HG02981 (cell line): ENCODE data around the gene SEMA4D.
"Not testable (repeated sequence)": the region's sequence is repeated elsewhere in the genome, so short reads cannot be mapped to it uniquely, and the experiment has no call there.

Source experiments
- ATAC-seq: cut with Tn5 transposase; IDR thresholded peaks from one replicate; pipeline ENCODE4 v1.9.1; 2021; ENCODE audit warnings: mild to moderate bottlenecking, moderate library complexity; ENCODE audit not compliant: unreplicated experiment

The SEMA4D gene

GRCh38 chr9:89482901-89483361 lies 15.0 kb downstream of the SEMA4D start:
- ATAC-seq: no peak

- ATAC-seq: no peak
Observed at GRCh38 chr9:89482056-89482851, 15.7 kb downstream of the SEMA4D start.

DNA sequence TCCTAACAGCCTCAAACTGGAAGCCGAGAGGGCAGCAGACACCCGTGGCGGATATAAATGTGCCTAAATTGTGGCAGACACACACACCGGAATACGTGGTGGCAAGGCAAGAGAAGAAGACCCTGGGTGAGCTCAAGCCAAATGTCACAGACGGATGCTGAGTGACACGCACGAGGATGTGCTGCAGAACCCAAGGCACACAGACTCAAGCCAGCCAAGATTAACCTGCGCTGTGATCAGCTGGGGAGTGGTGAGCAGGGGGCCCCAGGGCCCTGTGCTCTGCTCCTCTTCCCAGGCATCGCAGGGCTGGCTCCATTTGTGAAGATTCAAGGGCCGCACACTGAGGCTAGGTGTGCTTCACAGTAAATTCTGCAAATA lies 16.4 kb downstream of the SEMA4D start:
- ATAC-seq: no peak

GRCh38 chr9:89480825-89481537 lies 16.9 kb downstream of the SEMA4D start:
- no peak for ATAC-seq

DNA sequence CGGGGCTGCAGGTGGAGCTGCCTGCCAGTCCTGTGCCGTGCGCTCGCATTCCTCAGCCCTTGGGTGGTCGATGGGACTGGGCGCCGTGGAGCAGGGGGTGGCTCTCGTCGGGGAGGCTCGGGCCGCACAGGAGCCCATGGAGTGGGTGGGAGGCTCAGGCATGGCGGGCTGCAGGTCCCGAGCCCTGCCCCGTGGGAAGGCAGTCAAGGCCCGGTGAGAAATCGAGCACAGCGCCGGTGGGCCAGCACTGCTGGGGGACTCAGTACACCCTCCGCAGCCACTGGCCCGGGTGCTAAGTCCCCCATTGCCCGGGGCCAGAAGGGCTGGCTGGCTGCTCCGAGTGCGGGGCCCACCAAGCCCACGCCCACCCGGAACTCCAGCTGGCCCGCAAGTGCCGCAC lies 17.5 kb downstream of the SEMA4D start:
- not testable (repeated sequence) for ATAC-seq

- ATAC-seq: not testable (repeated sequence)
Observed at GRCh38 chr9:89479669-89480011, 18.3 kb downstream of the SEMA4D start.

GRCh38 chr9:89478821-89479668 lies 18.9 kb downstream of the SEMA4D start:
- no peak for ATAC-seq

DNA sequence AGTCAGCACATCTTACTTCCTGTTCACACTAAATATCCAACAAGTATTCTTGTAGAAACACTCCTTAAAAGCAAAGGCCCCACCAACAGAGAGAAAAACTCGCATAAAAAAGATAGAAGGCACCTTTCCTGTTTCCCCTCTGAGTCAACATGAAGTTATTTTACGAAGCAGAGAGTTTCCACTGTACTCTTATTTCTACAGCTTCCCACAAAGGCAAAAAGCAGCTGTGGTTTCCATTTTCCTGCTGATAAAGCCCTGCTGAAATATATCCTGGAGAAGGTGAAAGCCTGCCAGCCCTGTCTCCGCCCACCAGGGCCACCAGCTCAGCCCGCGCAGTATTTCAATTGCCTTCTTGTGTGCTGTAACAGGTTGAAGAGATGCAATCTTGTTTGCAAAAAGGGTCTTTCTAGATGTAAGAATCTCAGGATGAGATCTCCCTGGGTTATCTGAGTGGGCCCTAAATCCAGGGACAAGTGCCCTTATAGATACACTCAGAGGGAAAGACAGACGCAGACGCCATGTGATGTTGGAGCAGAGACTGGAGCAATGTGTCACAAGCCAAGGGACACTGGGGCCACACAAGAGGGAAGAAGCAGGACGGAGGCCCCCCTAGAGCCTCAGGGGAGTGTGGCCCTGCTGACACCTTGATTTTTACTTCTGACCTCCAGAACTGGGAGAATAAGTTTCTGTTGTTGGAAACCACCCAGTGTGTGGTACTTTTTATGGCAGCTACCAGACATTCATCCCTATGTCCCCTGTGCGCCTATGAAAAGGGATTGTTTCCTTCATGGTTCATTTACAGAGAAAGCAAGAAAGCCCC lies 19.9 kb downstream of the SEMA4D start:
- ATAC-seq: no peak

DNA sequence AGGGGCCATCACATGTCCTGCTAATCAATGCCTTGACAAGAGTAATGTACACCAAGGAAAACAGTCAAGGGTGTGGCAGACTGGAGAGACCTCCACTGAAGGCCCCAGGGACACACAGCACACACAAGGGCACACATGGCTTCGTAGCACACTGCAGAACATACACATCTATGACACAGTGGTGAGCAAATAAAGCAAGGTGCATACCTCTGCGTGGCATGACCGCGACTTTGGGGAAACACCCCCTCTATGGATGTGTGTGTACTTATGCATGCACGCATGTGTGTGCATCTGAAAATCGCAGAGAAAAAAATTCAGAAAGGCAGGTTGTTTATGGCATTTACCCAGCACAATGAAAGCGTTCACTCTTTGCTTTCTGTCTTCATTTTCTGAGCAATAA lies 20.5 kb downstream of the SEMA4D start:
- no peak for ATAC-seq

GRCh38 chr9:89476546-89476945 lies 21.4 kb downstream of the SEMA4D start:
- ATAC-seq: no peak

DNA sequence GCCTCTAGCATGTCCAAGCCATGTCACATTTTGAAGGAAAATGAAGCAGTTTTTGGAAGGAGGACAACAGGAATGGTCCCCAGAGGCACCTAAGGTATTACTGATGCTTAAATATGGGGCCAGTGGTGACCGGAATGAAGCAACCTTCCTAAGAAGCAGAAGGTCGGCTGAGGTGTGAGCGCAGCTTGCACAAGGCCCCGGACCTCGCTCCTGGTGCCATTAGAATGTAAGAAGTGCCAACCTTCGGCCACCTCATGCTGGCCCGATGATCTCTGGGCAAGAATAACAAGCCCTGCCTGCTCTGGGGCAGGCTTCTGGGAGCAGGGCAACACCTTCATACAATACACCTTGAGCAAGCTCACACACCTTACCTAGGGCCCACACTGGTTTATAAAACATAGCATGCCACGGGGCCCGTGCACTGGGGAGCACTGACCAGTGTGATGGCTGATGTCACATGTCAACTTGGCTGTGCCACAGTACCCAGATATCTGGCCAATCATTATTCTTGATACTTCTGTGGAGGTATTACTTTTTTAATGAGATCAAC lies 21.9 kb downstream of the SEMA4D start:
- no peak for ATAC-seq

DNA sequence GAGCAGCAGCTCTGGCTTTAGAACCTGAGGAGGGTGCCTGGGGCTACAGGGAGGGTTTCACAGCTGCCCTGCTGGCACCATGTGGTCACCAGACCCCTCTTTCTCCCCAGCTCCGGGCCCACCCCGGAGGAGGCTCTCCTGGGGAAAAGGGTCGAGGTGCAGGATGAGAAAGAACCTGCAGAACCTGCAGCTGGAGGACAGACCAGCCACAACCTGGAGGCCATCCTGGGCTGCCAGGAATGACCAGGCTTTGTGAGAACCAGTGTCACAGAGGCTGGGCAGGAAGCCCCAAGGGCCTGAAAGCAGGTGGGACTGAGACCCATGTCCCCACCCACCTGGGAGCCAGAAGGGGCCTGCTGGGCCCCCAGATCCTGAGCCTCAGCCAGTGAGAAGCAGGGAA lies 23.0 kb downstream of the SEMA4D start:
- ATAC-seq: no peak

GRCh38 chr9:89473762-89474469 lies 24.0 kb downstream of the SEMA4D start:
- ATAC-seq: no peak

DNA sequence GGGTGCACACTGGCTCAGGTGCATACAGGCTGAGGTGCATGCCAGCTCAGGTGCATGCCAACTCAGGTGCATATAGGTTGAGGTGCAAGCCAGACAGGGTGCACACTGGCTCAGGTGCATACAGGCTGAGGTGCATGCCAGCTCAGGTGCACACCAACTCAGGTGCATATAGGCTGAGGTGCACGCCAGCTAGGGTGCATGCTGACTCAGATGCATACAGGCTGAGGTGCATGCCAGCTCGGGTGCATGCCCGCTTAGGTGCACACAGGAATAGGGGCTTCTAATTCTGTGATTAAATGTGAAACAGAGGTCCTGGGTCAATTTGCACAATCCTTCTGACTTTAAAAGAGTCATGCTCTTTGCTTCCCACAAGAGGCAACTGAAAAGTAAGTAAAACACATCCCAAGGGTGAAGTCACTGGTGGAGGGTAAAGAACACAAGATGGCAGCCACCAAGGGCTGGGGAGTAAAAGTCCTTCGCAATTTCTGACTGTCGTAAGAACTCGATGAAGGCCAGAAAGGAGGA lies 26.1 kb downstream of the SEMA4D start:
- not testable (repeated sequence) for ATAC-seq

GRCh38 chr9:89471390-89471789 lies 26.5 kb downstream of the SEMA4D start:
- ATAC-seq: no peak

GRCh38 chr9:89470224-89470839 lies 27.6 kb downstream of the SEMA4D start:
- no peak for ATAC-seq

DNA sequence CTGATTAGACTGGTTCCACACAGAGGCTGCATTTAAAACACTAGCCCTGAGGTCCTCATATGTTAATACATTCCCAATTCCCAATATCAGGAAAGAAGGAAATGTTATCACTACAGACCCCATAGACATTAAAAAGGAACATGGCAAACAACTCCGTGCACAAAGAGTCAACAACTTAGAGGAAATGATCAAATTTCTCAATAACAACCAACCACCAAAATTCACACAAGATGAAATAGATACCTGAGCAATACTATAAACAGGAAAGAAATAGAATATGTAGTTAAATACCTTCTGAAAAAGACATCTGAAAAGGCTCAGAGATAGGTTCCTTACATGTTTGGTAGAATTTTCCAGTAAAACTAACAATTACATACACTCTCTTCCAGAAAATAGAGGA lies 28.9 kb downstream of the SEMA4D start:
- ATAC-seq: no peak

DNA sequence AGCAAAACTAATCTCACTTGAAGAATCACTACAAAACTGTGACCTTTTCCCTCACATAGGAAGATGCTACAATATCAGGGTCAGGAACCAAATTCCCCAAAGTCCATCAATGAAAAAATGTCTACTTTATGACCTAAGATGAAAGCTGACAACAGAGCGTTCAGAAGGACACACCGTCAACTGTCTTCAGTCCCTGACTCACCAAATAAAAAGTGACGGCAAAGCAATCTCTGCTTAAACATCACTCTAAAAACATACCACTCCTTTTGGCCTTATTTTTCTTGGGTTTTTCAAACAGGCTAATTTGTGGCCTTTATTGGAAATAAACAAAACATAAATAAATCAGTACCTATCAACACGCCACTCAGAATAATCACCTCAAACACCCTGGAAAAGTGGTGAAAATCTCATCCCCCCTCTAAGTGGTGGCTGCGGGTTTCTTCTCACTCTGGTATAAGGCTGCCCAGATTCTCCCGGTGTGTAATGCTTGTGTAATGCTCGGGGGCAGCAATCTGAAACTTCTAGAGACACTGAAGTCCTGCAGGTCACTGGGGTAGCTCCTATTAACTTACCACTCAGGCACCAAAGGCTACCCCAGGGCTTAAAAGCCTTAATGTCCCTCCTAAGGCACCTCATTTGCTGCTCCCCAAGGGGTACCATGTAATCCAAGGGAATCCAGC lies 29.5 kb downstream of the SEMA4D start:
- ATAC-seq: no peak

DNA sequence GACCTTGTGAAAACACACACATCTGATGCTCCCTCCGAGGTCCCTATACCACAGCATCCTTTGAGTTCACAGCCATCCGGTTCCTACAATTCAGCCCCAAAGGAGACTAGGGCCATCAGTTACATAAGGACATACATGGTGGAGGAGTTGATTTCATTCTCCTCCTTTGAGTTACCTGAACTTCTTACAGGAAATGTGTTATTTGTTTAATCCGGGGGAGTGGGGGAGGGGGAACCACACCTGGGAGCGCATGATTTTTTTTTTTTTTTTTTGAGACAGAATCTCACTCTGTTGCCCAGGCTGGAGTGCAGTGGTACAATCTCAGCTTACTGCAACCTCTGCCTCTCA lies 30.7 kb downstream of the SEMA4D start:
- peak; percentile 10 for ATAC-seq
